ENCODE results near the gene TMEM168.

- TF ChIP-seq CTCF (IDR thresholded peaks at IDR 0.05) (no peak), EZH2 (IDR thresholded peaks at IDR 0.05) (no peak), EZH2phosphoT487 (IDR thresholded peaks at IDR 0.05) (no peak)
These were observed 44.6 kb downstream of the TMEM168 start for GRCh38 chr7:112745635-112746034.
